ENCODE measurements around the gene CEP295NL. TPM values are rescaled to one million over a fixed set of nuclear protein-coding genes. Genes with fewer than 3 reads are reported as not detected.

Gene CEP295NL
- total RNA-seq, 1 donor from 2014 or later = 1.6 TPM

DNA sequence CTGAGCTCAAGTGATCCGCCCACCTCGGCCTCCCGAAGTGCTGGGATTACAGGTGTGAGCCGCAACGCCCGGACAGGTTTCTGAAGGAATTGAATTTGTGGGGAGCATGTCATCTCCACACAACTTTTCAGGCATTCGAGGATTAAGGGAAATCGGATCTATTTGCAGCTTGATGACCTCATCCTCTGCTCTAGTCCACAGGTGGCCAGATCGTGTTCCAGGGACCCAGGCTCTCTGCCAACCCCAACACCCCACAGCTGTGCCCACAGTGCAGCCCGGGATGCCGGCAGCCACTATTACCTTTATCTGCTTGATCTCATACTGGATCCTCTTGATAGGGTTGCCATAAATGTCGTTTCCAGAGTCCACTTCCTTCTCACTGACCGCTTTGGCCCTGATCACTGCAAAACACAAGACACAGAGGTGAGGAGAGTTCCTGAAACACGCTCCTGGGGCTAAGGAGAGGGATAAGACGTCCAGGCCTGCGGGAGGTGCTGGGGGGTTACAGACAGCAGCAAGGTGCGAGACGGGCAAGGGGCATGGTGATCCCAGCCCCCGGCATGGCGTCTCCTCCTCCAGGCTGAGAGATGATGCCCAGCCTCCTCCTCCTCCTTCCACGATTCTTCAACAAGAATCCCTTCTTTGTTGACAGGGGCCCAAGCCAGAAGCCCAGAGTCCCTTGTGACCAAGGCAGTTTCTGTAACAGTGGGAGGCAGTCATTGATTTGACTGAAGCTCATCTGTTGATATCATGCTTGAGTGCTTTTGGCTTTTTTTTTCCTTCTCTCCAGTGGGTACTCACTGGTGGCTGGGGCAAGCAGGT, 29.3 kb downstream of the CEP295NL start:
- H3K4me1 Mint-ChIP-seq (ENCODE audit: low read depth, unreplicated experiment) = peaks cover 18% of the 10 kb centered on the region
- no peak for FAIRE-seq
- Histone ChIP-seq H3K4me3 (ENCODE audit: insufficient read depth, low read depth, low read length) (no peak overlapping the region), H3K79me2 (ENCODE audit: insufficient read depth, low read length) (peaks cover 46% of the 10 kb centered on the region), H3K27me3 (ENCODE audit: insufficient read depth, low read length) (no peaks in the 10 kb centered on the region), H3K9ac (ENCODE audit: low read length) (peak overlapping the region; percentile 5), H2AFZ (ENCODE audit: low read depth, low read length) (no peak overlapping the region), H4K20me1 (ENCODE audit: insufficient read depth, low read length) (peaks cover 27% of the 10 kb centered on the region), H3K27ac (ENCODE audit: low read depth, low read length) (peak overlapping the region; percentile 65), H3K4me1 (ENCODE audit: insufficient read depth, low read length) (peaks cover 29% of the 10 kb centered on the region), H3K9me3 (ENCODE audit: insufficient read depth, low read depth, low read length) (no peaks in the 10 kb centered on the region), H3K4me2 (ENCODE audit: low read length) (peak overlapping the region; percentile 40), H3K36me3 (ENCODE audit: insufficient read depth, low read length) (peaks cover 22% of the 10 kb centered on the region)
- TF ChIP-seq EZH2 (IDR thresholded peaks at IDR 0.05; ENCODE audit: insufficient read depth, low read length) = no peak
- TF ChIP-seq, protein P1, sequence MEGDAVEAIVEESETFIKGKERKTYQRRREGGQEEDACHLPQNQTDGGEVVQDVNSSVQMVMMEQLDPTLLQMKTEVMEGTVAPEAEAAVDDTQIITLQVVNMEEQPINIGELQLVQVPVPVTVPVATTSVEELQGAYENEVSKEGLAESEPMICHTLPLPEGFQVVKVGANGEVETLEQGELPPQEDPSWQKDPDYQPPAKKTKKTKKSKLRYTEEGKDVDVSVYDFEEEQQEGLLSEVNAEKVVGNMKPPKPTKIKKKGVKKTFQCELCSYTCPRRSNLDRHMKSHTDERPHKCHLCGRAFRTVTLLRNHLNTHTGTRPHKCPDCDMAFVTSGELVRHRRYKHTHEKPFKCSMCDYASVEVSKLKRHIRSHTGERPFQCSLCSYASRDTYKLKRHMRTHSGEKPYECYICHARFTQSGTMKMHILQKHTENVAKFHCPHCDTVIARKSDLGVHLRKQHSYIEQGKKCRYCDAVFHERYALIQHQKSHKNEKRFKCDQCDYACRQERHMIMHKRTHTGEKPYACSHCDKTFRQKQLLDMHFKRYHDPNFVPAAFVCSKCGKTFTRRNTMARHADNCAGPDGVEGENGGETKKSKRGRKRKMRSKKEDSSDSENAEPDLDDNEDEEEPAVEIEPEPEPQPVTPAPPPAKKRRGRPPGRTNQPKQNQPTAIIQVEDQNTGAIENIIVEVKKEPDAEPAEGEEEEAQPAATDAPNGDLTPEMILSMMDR (IDR thresholded peaks at IDR 0.05; ENCODE audit: insufficient read depth, low read depth, low read length) = no peak
- peak; percentile 74 for DNase-seq (ENCODE audit: low read depth)
- H3K36me3 Mint-ChIP-seq (ENCODE audit: low read depth, unreplicated experiment) = peaks cover 20% of the 10 kb centered on the region
- no peak overlapping the region for H3K27ac Mint-ChIP-seq (ENCODE audit: unreplicated experiment)
- no peaks in the 10 kb centered on the region for H3K27me3 Mint-ChIP-seq (ENCODE audit: low read depth, unreplicated experiment)
- H3K4me3 Mint-ChIP-seq (ENCODE audit: unreplicated experiment) = no peak overlapping the region
- no peaks in the 10 kb centered on the region for H3K9me3 Mint-ChIP-seq (ENCODE audit: unreplicated experiment)

DNA sequence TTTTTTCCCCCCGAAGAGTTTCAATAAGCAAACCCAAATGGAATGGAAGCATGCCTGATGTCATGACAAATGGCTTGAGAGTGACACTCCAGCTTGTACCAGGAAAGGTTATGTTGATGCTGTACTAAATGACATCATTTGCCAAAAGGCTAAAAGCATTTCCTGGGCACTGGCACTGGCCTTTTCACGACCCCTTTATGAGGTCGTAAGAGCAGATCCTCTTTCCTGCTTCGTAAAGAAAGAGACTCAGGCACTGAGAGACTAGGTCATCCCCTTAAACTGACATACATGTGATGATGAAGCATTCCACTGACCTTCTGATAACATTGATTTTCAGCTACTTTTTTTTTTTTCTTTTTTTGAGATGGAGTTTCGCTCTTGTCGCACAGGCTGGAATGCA, 30.5 kb downstream of the CEP295NL start:
- no peaks in the 10 kb centered on the region for H3K9me3 Mint-ChIP-seq (ENCODE audit: unreplicated experiment)
- Histone ChIP-seq H3K27ac (ENCODE audit: low read depth, low read length) (no peak overlapping the region), H2AFZ (ENCODE audit: low read depth, low read length) (no peak overlapping the region), H3K4me2 (ENCODE audit: low read length) (no peak overlapping the region), H3K79me2 (ENCODE audit: insufficient read depth, low read length) (peaks cover 36% of the 10 kb centered on the region), H3K4me3 (ENCODE audit: insufficient read depth, low read depth, low read length) (no peak overlapping the region), H3K9me3 (ENCODE audit: insufficient read depth, low read depth, low read length) (no peaks in the 10 kb centered on the region), H3K9ac (ENCODE audit: low read length) (no peak overlapping the region), H4K20me1 (ENCODE audit: insufficient read depth, low read length) (peaks cover 21% of the 10 kb centered on the region), H3K27me3 (ENCODE audit: insufficient read depth, low read length) (no peaks in the 10 kb centered on the region), H3K36me3 (ENCODE audit: insufficient read depth, low read length) (peaks cover 22% of the 10 kb centered on the region), H3K4me1 (ENCODE audit: insufficient read depth, low read length) (peaks cover 37% of the 10 kb centered on the region)
- H3K27ac Mint-ChIP-seq (ENCODE audit: unreplicated experiment) = no peak overlapping the region
- no peak for FAIRE-seq
- H3K27me3 Mint-ChIP-seq (ENCODE audit: low read depth, unreplicated experiment) = no peaks in the 10 kb centered on the region
- H3K4me1 Mint-ChIP-seq (ENCODE audit: low read depth, unreplicated experiment) = peaks cover 16% of the 10 kb centered on the region
- no peak overlapping the region for H3K4me3 Mint-ChIP-seq (ENCODE audit: unreplicated experiment)
- H3K36me3 Mint-ChIP-seq (ENCODE audit: low read depth, unreplicated experiment) = peaks cover 26% of the 10 kb centered on the region
- DNase-seq (ENCODE audit: low read depth) = no peak
- no peak for TF ChIP-seq EZH2 (IDR thresholded peaks at IDR 0.05; ENCODE audit: insufficient read depth, low read length)
- TF ChIP-seq, protein P1 (IDR thresholded peaks at IDR 0.05; ENCODE audit: insufficient read depth, low read depth, low read length) = no peak

GRCh38 chr17:78870621-78871020, 32.4 kb downstream of the CEP295NL start:
- no peaks in the 10 kb centered on the region for H3K27me3 ChIP-seq (ENCODE audit: insufficient read depth, low read length)
- H3K27ac ChIP-seq (ENCODE audit: low read depth, low read length) = no peak overlapping the region
- H3K79me2 ChIP-seq (ENCODE audit: insufficient read depth, low read length) = peaks cover 26% of the 10 kb centered on the region
- no peak overlapping the region for H3K4me2 ChIP-seq (ENCODE audit: low read length)
- H3K4me1 Mint-ChIP-seq (ENCODE audit: low read depth, unreplicated experiment) = peaks cover 8% of the 10 kb centered on the region
- H3K27ac Mint-ChIP-seq (ENCODE audit: unreplicated experiment) = no peak overlapping the region
- H3K4me3 Mint-ChIP-seq (ENCODE audit: unreplicated experiment) = no peak overlapping the region
- no peaks in the 10 kb centered on the region for H3K9me3 ChIP-seq (ENCODE audit: insufficient read depth, low read depth, low read length)
- no peaks in the 10 kb centered on the region for H3K9me3 Mint-ChIP-seq (ENCODE audit: unreplicated experiment)
- peaks cover 20% of the 10 kb centered on the region for H3K36me3 Mint-ChIP-seq (ENCODE audit: low read depth, unreplicated experiment)
- H4K20me1 ChIP-seq (ENCODE audit: insufficient read depth, low read length) = peaks cover 16% of the 10 kb centered on the region
- H3K27me3 Mint-ChIP-seq (ENCODE audit: low read depth, unreplicated experiment) = no peaks in the 10 kb centered on the region
- no peak overlapping the region for H3K4me3 ChIP-seq (ENCODE audit: insufficient read depth, low read depth, low read length)
- FAIRE-seq (no peak), DNase-seq (ENCODE audit: low read depth) (no peak)
- peaks cover 34% of the 10 kb centered on the region for H3K4me1 ChIP-seq (ENCODE audit: insufficient read depth, low read length)
- H3K9ac ChIP-seq (ENCODE audit: low read length) = no peak overlapping the region
- peaks cover 22% of the 10 kb centered on the region for H3K36me3 ChIP-seq (ENCODE audit: insufficient read depth, low read length)
- TF ChIP-seq, protein P1 (IDR thresholded peaks at IDR 0.05; ENCODE audit: insufficient read depth, low read depth, low read length) = no peak
- H2AFZ ChIP-seq (ENCODE audit: low read depth, low read length) = no peak overlapping the region
